GM12878 (cell line): ENCODE data around the gene DLG4. TPM values are rescaled to one million over a fixed set of nuclear protein-coding genes. Genes with fewer than 3 reads are reported as not detected.

Experiments
- ASH2L ChIP-seq: fragments of 300-600, 200-600 bp; sonication (generic); IDR thresholded peaks from 2 replicates; pipeline ENCODE4 v1.6.1; 2017; ENCODE audit warnings: low read depth, mild to moderate bottlenecking, borderline replicate concordance
- CBFB ChIP-seq: IDR thresholded peaks from 2 replicates; pipeline ENCODE4 v1.6.1; 2016; ENCODE audit warnings: antibody characterized with exemption, low read depth
- CHD4 ChIP-seq: fragments of 200-600 bp; sonication (generic); IDR thresholded peaks from 2 replicates; pipeline ENCODE4 v1.6.1; 2016; ENCODE audit warnings: mild to moderate bottlenecking
- HCFC1 ChIP-seq: fragments of 150-350 bp; IDR thresholded peaks from 2 replicates; pipeline ENCODE4 v1.6.1; 2014; ENCODE audit warnings: low read length
- IKZF2 ChIP-seq, 2 experiments: fragments of 450-650 bp; IDR thresholded peaks; 2 replicates each; pipeline ENCODE4 v1.6.1; 2017; ENCODE audit warnings: mild to moderate bottlenecking in 2 of 2, moderate library complexity in 2 of 2
- LARP7 ChIP-seq: fragments of 450-650 bp; IDR thresholded peaks from 2 replicates; pipeline ENCODE4 v1.6.1; 2017; ENCODE audit warnings: mild to moderate bottlenecking
- MYC ChIP-seq: IDR thresholded peaks from 2 replicates; pipeline ENCODE4 v1.6.1; 2011; ENCODE audit warnings: mild to moderate bottlenecking, low read length, moderate library complexity, inconsistent platforms; ENCODE audit not compliant: insufficient read depth, insufficient replicate concordance, insufficient read length, severe bottlenecking
- NBN ChIP-seq: fragments of 450-650 bp; IDR thresholded peaks from 2 replicates; pipeline ENCODE4 v1.6.1; 2016
- PAX5 ChIP-seq: IDR thresholded peaks from 2 replicates; pipeline ENCODE4 v1.6.1; 2011; ENCODE audit warnings: low read depth, low read length, borderline replicate concordance
- SRF ChIP-seq, 2 experiments: IDR thresholded peaks; 2 replicates each; pipeline ENCODE4 v1.6.1; 2011; ENCODE audit warnings: low read depth in 2 of 2, low read length in 2 of 2, mild to moderate bottlenecking in 1 of 2, moderate library complexity in 1 of 2
- polyA plus RNA-seq, 11 experiments: library from polyadenylated mRNA; depleted of rRNA in 4 of 11; unstranded in 6 of 11; stranded (reverse) in 5 of 11; fragments of >200 nt; fragmentation: Nextera tagmentation in 4 of 11; fragmentation: Illumina TruSeq in 1 of 11; extraction: Ambion mirVana in 4 of 11; extraction: Trizol in 1 of 11; gene quantifications; 1 replicate in 1 of 11; 2 replicates in 10 of 11; pipeline versions ENCODE4 v1.2.1 to v1.2.3, GENCODE V29; 2011 to 2016; ENCODE audit warnings: inconsistent platforms in 2 of 11, missing spikeins in 2 of 11, low read depth in 1 of 11
- total RNA-seq, 4 experiments: library from RNA; depleted of rRNA in 3 of 4; stranded (reverse); fragments of >200 nt in 3 of 4; fragmentation: Illumina TruSeq in 1 of 4; extraction: Trizol in 1 of 4; gene quantifications; 2 replicates each; pipeline versions ENCODE4 v1.2.1 to v1.2.3, GENCODE V29; 2013 to 2021
- TF ChIP-seq, protein P1 (sequence below): fragments of 450-650 bp; IDR thresholded peaks from 2 replicates; pipeline ENCODE4 v1.6.1; 2017; ENCODE audit warnings: antibody characterized with exemption, mild to moderate bottlenecking, moderate library complexity
- TF ChIP-seq, protein P2 (sequence below): fragments of 450-650 bp; conservative IDR thresholded peaks from 2 replicates; pipeline ENCODE4 v1.6.1; 2017; ENCODE audit warnings: mild to moderate bottlenecking, moderate library complexity
- TF ChIP-seq, protein P3 (sequence below): fragments of 450-650 bp; IDR thresholded peaks from 2 replicates; pipeline ENCODE4 v1.6.1; 2017; ENCODE audit warnings: borderline replicate concordance
- TF ChIP-seq, protein P4 (sequence below): fragments of 150-350 bp; IDR thresholded peaks from 2 replicates; pipeline ENCODE4 v1.6.1; 2014; ENCODE audit warnings: mild to moderate bottlenecking, low read depth, low read length
- TF ChIP-seq, protein P5 (sequence below): IDR thresholded peaks from 2 replicates; pipeline ENCODE4 v1.6.1; 2012; ENCODE audit warnings: low read length, inconsistent platforms
- TF ChIP-seq, protein P6 (sequence below), 3 experiments: IDR thresholded peaks in 2 of 3; conservative IDR thresholded peaks in 1 of 3; 2 replicates each; pipeline ENCODE4 v1.5.1; 2011; ENCODE audit warnings: low read depth in 3 of 3, low read length in 3 of 3, mild to moderate bottlenecking in 3 of 3, control low read depth in 2 of 3, moderate library complexity in 2 of 3, inconsistent platforms in 1 of 3, mixed read lengths in 1 of 3; ENCODE audit not compliant: control insufficient read depth in 2 of 3, insufficient read depth in 1 of 3; ENCODE audit errors: extremely low read depth in 1 of 3

The DLG4 gene
- total and polyA plus RNA-seq, 10 of the 15 experiments (the other 5 are each of a cell fraction or from before 2014, with no cell fraction given) = 0.07 to 4.1 (median 1.3) TPM

DNA sequence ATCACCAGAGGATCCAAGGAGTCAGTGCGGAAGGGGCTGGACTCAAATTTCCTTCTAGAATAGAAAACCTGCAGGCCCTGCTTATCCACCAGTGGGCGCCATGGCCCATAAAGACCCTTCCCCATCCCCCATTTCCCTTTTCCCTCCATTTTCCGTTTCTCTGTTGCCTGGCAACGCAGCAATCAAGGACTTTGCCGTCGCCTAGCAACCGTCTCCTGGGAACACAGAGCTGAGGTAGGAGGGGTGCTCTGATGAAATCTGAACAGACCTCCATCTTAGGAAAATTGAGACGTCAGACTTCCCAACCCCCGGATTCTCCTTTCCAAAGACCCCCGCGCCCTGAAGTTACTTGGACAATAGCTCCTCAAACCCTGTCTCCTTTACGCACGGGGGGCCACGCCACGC, 5.7 kb downstream of the DLG4 start (continued):
- TF ChIP-seq IKZF2 (IDR thresholded peaks at IDR 0.05) (0 out of 4 replicates have a peak, but pooled peaks of 1 of the 2 experiments have one; percentile 6), MYC (no peak), PAX5 (no peak; the same call in 1 of the 2 replicates), SRF (IDR thresholded peaks at IDR 0.05; ENCODE audit: low read depth in 2 of 2, low read length in 2 of 2) (no peak), HCFC1 (0 out of 2 replicates have a peak, but pooled peaks have one; percentile 10), CHD4 (no peak), NBN (0 out of 2 replicates have a peak, but pooled peaks have one; percentile 17), ASH2L (no peak), LARP7 (peak; percentile 43; the same call in 1 of the 2 replicates), CBFB (no peak)
- TF ChIP-seq, protein P1, sequence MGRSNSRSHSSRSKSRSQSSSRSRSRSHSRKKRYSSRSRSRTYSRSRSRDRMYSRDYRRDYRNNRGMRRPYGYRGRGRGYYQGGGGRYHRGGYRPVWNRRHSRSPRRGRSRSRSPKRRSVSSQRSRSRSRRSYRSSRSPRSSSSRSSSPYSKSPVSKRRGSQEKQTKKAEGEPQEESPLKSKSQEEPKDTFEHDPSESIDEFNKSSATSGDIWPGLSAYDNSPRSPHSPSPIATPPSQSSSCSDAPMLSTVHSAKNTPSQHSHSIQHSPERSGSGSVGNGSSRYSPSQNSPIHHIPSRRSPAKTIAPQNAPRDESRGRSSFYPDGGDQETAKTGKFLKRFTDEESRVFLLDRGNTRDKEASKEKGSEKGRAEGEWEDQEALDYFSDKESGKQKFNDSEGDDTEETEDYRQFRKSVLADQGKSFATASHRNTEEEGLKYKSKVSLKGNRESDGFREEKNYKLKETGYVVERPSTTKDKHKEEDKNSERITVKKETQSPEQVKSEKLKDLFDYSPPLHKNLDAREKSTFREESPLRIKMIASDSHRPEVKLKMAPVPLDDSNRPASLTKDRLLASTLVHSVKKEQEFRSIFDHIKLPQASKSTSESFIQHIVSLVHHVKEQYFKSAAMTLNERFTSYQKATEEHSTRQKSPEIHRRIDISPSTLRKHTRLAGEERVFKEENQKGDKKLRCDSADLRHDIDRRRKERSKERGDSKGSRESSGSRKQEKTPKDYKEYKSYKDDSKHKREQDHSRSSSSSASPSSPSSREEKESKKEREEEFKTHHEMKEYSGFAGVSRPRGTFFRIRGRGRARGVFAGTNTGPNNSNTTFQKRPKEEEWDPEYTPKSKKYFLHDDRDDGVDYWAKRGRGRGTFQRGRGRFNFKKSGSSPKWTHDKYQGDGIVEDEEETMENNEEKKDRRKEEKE = no peak
- TF ChIP-seq, protein P2, sequence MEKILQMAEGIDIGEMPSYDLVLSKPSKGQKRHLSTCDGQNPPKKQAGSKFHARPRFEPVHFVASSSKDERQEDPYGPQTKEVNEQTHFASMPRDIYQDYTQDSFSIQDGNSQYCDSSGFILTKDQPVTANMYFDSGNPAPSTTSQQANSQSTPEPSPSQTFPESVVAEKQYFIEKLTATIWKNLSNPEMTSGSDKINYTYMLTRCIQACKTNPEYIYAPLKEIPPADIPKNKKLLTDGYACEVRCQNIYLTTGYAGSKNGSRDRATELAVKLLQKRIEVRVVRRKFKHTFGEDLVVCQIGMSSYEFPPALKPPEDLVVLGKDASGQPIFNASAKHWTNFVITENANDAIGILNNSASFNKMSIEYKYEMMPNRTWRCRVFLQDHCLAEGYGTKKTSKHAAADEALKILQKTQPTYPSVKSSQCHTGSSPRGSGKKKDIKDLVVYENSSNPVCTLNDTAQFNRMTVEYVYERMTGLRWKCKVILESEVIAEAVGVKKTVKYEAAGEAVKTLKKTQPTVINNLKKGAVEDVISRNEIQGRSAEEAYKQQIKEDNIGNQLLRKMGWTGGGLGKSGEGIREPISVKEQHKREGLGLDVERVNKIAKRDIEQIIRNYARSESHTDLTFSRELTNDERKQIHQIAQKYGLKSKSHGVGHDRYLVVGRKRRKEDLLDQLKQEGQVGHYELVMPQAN = 0 out of 2 replicates have a peak, but pooled peaks have one; percentile 31
- TF ChIP-seq, protein P3, sequence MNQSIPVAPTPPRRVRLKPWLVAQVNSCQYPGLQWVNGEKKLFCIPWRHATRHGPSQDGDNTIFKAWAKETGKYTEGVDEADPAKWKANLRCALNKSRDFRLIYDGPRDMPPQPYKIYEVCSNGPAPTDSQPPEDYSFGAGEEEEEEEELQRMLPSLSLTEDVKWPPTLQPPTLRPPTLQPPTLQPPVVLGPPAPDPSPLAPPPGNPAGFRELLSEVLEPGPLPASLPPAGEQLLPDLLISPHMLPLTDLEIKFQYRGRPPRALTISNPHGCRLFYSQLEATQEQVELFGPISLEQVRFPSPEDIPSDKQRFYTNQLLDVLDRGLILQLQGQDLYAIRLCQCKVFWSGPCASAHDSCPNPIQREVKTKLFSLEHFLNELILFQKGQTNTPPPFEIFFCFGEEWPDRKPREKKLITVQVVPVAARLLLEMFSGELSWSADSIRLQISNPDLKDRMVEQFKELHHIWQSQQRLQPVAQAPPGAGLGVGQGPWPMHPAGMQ = no peak
- TF ChIP-seq, protein P4, sequence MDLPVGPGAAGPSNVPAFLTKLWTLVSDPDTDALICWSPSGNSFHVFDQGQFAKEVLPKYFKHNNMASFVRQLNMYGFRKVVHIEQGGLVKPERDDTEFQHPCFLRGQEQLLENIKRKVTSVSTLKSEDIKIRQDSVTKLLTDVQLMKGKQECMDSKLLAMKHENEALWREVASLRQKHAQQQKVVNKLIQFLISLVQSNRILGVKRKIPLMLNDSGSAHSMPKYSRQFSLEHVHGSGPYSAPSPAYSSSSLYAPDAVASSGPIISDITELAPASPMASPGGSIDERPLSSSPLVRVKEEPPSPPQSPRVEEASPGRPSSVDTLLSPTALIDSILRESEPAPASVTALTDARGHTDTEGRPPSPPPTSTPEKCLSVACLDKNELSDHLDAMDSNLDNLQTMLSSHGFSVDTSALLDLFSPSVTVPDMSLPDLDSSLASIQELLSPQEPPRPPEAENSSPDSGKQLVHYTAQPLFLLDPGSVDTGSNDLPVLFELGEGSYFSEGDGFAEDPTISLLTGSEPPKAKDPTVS = no peak
- TF ChIP-seq, protein P5, sequence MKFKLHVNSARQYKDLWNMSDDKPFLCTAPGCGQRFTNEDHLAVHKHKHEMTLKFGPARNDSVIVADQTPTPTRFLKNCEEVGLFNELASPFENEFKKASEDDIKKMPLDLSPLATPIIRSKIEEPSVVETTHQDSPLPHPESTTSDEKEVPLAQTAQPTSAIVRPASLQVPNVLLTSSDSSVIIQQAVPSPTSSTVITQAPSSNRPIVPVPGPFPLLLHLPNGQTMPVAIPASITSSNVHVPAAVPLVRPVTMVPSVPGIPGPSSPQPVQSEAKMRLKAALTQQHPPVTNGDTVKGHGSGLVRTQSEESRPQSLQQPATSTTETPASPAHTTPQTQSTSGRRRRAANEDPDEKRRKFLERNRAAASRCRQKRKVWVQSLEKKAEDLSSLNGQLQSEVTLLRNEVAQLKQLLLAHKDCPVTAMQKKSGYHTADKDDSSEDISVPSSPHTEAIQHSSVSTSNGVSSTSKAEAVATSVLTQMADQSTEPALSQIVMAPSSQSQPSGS = no peak
- TF ChIP-seq, protein P6, sequence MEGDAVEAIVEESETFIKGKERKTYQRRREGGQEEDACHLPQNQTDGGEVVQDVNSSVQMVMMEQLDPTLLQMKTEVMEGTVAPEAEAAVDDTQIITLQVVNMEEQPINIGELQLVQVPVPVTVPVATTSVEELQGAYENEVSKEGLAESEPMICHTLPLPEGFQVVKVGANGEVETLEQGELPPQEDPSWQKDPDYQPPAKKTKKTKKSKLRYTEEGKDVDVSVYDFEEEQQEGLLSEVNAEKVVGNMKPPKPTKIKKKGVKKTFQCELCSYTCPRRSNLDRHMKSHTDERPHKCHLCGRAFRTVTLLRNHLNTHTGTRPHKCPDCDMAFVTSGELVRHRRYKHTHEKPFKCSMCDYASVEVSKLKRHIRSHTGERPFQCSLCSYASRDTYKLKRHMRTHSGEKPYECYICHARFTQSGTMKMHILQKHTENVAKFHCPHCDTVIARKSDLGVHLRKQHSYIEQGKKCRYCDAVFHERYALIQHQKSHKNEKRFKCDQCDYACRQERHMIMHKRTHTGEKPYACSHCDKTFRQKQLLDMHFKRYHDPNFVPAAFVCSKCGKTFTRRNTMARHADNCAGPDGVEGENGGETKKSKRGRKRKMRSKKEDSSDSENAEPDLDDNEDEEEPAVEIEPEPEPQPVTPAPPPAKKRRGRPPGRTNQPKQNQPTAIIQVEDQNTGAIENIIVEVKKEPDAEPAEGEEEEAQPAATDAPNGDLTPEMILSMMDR (IDR thresholded peaks at IDR 0.05 in 2 of 3, conservative IDR thresholded peaks at IDR 0.05 in 1 of 3; ENCODE audit: control insufficient read depth in 2 of 3, extremely low read depth in 1 of 3, insufficient read depth in 1 of 3, low read depth in 3 of 3, low read length in 3 of 3) = peak; percentile 35 to 60 (median 55)
